GM19455 (cell line): Measurements from ENCODE around the gene PCARE.
"Not testable (repeated sequence)": the region's sequence is repeated elsewhere in the genome, so short reads cannot be mapped to it uniquely, and the experiment has no call there.

Source experiments
- ATAC-seq: cut with Tn5 transposase; IDR thresholded peaks from one replicate; pipeline ENCODE4 v1.9.1; 2021; ENCODE audit not compliant: unreplicated experiment

The PCARE gene

DNA sequence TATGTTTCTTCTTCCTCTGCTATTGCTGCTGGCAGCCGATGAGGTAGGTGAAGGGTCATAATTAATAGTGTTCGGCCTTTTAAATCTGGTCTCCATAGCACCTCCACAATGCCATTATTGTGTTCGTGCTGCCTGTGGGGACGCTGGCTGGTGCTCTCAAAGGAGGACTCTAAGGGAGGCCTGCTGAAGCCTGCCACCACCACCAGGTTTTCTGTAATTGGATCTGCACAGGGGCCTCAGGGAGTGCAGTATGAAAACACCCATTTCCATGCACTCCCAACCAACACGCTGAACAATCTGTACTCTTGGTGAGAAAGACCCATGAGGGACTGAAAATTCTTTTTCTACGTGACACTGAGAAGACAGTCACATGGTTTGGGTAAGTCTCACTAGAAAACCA, 23.2 kb upstream of the PCARE start:
- no peak for ATAC-seq

DNA sequence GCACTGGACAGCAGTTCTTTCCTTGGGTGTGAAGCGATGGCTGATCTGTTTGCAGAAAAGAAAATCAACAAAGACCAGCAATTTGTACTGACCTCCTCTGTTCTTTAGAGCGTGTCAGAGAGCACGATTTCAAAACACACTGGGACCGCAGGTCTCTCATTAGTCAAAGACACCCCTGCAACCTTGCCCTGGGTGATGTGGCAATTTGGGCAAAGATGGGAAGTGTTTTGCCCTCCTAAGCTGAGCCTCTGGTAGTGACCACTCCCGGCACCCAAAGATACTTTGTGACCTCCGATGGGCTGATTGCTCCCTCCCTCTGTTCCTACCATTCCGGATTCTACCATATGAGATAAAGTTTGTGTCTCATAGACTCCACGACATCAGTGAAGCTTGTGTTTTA, 22.6 kb upstream of the PCARE start:
- no peak for ATAC-seq

DNA sequence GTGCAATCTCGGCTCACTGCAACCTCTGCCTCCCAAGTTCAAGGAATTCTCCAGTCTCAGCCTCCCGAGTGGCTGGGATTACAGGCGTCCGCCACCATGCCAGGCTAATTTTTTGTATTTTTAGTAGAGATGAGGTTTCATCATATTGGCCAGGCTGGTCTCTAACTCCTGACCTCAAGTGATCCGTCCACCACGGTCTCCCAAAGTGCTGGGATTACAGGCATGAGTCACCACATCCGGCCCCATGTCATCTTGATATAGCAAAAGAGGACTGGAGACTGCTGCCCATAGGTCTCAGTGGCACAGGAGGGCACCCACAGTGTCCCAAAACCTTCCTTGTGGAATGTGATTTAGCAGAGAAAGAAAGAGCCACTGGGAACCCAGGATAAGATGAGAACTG, 16.0 kb upstream of the PCARE start:
- not testable (repeated sequence) for ATAC-seq

DNA sequence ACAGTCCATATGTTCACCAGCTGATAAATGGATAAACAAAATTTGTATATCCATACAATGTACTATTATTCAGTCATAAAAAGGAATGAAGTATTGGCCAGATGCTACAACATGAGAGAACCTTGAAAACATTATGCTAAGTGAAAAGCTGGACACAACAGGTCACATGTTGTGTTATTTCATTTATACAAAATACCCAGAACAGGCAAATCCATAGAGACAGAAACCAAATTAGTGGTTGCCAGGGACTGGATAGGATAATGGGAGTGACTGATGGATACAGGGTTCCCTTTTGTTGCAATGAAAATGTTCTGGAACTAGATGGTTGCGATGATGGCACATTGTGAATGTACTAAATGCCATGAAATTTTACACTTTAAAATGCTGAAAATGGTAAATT, 10.2 kb upstream of the PCARE start:
- ATAC-seq: no peak

DNA sequence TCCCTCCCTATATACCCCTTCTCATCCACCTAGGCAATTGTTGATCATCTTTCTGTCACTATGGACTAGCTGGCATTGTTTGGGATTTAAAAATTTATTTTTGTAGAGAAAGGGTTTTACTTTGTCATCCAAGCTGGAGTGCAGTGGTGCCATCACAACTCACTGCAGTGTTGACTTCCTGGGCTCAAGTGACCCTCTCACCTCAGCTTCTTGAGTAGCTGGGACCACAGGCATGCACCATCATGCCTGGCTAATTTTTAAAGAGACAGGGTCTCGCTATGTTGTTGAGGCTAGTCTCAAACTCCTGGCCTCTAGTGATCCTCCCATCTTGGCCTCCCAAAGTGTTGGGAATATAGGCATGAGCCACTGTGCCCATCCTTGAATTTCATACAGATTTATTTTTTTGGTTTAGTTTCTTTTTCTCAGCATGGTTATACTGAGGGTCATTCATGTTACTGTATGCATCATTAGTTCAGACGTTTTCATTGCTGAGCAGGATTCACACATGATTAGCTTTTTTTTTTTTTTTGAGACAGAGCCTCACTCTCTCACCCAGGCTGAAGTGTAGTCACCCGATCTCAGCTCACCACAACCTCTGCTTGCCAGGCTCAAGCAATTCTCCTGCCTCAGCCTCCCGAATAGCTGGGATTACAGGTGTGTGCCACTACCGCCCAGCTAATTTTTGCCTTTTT, 8.6 kb upstream of the PCARE start:
- no peak for ATAC-seq

DNA sequence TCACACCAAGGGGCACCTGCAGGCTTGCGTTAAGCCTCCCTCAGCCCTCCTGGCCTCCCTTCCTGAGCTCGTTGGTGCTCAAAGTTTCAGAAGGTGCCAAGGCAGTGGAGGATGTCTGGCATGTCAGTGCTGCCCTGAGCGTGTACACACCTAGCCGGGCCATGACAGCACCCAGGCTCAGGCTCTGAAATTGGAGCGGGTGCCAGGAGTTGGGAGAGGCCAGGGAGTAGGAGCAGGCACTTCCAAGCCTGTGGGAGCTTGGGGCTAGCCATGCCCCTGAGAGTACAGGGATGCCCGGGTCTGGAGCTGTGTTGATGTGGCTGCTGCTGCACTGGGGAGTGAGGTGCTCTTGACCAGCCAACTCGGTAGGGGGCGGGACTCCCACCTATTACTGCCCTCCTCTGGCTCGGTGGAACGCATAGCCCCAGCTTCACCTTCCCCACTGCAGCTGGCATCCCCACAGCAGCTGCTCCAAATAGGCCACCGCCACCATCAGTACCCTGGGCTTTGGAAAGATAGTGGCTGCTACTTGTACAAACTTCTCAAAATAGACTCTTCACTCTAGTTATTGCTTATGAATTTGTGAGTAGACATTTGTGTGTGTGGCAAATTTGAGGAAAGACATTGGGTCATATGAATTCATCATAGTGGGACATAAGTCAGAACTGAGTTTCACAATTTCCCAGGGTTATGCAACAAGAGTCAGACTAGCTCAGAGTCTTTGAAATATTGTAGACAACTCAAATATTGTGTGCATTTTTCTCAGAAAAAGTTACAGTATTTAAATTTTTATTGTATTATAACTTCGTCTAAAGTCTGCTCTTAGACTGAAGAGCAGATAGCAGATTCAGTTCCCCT, 6.8 kb upstream of the PCARE start:
- no peak for ATAC-seq

DNA sequence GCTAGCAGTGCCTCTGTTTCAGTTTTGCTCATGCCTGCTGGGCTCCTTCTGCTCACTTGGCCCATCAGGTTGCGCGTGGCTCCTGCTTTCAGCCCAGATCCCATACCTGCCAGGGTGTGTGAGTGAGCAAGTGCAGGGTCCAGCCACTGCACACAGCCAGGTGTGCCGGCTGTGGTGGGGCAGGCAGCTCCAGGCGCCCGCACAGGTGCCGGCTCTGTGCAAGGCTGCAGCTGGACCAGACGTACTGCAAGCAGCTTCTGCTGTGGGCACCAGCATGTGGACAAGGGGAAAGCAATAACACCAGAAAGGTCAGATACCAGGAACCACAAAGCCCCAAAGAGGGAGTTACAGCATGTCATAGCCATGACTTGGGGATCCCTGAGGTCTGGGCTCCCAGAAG, 5.6 kb upstream of the PCARE start:
- no peak for ATAC-seq

DNA sequence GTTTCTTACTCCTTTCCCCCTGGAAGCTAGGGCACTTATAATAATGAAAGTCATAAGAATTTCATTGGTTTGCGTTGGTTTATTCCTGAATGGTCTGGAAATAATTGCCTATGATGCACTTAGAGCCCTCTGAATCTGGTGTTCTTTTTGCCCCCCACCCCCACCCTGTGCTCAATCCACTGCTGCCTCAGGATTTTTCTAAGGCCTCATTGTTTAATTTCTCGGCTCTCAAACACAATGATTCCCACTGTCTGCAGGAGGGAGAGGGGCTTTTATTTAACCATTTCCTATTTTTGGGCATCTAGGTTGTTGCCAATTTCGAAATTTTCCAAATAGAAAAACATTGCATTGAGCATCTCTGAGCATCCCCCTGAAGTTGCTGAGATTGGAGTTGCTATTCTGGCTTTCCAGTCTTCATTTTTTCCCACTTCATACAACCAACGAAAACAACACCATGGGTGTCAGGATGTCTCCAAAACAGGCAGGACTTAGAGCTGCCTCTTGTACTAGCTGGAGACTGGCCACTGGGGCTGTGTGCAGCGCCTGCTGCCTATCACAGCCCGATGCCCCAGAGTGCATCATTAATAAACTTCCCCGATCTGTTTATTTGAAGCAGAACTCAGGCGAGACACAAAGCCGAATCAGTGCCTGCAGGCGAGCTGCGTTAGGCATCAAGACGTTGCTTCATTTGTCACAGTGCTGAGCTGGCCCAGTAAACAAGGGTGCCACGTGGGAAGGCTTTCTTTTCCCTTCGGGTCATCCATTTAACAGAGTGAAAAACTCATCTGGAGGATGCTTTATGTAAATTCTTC, 1.8 kb upstream of the PCARE start:
- no peak for ATAC-seq

DNA sequence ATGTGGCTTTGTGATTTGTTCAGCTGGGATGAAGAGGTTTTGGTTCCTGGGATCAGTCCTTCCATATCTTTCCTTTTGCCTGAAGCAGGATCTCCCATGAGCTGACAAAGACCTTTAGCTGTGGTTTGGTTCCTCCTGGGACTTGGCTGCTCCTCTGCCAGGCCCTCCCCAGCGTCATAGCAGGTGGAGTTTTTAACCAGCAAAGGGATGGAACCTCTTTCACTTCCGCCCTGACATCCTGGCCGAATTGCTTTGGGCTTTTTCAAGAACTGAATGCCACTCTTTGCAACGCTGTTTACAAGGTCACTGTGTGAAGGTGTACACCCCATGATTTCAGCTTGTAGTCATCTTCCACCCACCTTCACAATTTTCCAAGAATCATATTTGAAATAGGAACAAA, 390 bp downstream of the PCARE start:
- no peak for ATAC-seq

DNA sequence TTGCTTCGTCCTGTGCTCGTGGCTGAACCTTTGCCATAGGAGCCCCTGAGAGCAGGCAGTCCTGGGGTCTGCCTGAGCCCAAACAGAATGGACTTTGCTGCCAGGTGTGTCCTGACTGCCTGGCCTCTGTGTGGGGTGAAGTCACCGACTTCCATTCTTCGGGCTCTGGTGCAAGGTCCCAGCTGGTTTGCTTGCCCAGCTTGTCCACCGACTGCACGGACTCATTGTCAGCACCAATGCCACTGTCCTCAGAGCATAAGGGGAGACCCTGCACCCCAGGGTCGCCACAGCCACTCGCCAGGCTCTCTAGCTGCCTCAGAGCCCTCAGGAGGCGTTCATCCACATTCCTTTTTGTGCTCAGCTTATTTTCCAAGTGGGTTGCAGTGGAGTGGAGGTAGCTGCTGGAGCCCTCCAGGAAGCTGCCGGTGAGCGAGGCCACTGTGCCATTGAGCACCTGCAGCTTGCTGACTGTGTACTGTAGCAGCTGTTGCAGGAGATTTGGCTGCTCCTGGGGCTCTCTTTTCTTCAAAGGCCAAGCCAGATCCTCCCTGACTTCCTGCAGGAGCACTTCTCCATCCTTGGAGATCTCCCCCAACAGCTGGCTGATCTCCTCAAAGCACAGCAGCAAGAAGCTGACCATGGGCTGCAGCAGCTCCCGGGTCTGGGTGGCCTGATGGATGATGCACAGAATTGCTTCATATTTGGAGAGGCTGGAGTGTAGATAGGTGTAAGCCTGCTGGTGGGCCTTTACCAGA, 1.2 kb downstream of the PCARE start:
- ATAC-seq: no peak

DNA sequence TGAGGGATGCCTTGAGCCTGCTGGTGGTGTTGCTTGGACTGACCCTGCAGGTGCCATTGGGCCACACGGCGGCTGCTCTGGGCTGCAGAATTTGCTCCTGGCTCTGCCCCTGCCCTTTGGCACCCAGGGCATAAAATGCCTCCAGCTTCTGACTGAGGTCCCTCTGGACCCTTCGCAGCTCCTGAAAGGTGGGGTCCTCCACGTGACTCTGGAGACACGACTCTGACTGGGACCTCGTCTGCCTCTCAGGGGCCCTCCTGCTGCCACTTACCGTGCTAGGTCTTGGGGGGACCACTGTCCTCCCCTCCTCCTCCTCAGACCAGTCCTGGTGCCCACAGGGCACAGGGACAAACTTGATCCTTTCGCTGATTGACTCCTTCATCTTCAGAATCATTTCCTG, 2.1 kb downstream of the PCARE start:
- ATAC-seq: no peak

DNA sequence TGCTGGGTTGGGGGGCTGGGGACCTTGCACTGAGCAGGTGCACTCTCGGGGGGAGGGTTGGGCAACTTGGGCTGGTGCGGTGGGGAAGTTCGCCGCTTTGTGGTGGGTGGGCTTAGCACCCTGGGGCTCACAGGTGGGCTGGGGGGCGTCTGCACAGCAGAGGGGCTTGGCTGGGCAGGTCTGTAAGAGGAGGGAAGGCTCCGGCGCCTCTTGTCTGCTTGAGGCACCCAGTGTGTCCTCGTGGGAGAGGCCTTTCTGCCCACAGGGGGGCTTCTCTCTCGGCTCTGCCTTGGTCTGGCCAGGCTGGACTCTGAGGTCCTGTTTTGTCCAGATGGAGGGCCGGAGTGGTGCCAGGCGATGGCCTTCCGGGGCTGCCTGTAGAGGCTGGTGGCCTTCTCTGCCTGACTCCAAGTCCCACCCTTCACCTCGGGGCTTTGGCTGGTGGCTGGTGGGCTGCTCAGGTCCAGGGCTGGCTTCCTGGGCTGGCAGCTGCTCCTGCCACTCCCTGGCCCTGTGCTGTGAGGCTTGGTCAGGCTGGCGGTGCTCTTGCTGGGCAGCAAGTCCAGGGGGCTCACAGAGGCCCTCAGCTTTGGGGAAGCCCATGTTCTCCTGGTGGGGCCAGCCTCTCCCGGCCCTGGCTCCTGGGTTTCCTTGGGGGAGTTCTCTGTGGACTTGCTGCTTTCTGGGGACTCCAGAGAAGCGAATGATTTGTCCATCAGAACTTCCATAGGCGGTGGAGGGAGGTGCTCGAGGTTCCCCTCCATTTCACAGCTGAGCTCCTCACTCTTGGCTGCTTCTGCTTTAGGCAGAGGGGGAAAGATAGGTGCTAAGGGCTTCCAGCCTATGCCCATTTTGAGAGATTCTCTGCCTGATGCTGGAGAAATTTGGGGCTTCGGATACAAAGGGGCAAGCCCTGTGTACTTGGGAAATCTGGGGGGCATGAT, 3.0 kb downstream of the PCARE start:
- ATAC-seq: no peak

DNA sequence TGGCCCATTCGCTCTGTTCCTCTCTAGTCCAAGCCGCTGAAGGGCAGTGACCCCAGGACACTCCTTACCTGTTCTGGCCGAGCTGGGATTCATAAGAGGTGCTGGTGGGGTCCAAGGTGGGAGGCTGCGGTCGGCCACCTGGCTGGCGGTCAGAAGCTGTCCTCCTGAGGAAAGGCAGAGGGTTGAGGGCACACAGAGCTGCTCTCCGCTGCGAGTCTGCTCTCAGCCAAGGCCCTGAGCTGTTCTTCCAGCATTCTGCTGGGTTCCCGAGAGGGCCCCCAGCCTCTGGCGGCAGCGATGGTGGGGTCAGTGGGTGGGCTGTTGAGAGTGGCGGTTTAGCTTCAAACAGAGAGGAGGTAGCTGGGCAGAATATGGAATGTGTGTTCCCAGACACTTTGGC, 3.8 kb downstream of the PCARE start:
- ATAC-seq: no peak

DNA sequence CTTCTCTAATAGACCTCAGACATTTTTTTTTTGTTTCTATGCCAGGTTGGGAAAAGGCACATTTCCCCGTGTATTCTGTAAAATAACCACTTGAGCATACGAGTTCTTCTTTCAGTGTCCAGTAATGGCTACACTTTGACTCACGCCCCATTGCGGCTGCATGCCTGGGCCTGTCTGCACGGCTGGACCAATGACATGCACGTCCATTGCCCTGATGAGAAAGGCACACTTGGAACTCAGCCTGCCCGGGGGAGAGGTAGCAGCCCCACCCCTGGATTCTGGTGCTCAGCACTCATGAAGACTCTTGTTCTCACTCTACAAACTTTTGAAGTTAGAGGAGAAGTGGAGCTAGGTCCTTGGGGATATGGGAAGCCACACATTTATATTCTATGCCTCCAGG, 5.8 kb downstream of the PCARE start:
- no peak for ATAC-seq

DNA sequence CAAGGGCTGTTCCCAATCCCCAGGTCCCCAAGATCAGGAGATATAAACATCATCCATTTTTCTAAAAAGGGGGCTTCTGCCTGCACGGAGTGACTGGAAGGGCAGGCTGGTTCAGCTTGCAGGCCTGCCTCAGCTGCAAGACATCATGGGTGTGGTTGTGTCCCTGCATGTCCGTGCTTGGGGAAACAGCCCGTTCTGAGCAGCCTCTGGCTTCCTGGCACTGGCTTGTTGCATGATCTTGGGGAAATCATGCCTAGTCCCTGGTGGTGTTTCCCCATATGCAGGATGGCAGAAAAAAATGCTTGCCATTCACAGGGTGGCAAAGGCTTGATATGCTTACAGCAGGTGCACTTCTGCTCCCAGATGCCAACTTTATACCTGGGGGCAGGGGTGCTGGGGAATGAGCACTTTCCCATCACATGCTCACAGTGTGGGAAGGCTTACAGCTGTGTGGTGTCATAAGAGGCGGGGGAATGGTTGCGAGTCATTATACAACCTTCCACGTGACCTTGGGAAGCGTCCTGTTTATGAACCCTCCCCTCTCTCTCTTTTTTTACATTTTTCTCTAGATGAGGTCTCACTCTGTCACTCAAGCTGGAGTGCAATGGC, 7.2 kb downstream of the PCARE start:
- no peak for ATAC-seq

DNA sequence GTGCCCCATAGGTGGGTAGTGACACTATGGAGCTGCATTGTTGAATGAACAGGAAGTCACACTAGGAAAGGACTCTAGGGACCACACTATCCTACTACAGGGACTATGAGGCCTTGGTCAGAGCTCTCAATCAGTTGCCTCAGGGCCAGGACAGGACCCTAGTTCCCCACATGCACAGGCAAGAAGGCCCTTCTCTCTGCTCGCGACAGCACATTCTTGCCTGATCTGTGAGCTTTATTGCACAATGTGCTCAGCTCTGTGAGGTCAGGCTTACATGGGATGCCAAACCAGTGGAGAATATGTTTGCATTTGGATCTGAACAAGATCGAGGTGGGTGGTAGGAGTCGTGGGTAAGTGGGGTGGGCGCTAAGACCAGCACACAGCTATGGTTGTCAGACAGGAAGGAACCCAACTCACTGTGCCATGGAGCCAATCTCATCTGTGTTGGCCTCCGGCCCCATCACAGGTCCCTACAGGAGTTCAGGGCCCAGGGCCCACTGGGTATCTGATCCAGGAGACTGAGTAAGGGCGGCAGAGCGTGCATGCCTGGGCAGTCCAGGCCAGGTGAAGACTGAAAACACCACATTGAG, 8.0 kb downstream of the PCARE start:
- ATAC-seq: no peak

DNA sequence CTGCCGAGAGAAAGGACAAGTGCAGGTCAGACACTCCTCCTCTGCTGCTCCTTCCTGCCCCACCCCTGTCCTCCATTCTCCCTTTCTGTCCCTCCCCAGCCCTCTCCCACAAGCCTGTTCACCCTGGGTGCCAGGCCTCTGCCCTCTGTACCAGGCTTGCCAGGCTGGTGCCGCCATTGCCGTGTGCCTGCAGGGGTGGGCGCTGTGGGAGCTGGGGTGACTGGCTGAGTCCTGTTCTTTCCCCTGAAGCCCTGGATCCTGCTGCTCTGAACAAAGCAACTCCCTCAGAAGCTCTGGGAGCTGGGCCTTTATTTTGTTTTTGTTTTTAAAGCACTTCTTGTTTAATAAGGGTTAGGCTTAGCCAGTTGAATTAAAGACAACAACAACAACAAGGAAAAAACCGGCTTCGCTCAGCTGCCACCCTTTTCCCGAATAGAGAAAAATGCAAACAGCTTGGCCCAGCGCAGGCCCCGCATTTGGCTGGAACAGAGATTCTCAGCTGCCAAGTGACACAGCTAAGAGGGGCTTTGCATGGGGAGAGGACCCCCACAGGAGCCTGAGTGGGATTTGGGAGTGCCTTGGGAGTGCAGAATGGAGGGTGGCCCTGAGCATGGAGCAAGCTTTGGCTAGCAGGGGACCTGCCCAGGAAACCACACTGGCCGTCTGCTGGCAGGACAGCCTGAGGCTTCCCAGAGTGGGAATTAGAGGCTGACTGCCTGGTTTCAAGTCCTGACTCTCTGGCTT, 9.1 kb downstream of the PCARE start:
- ATAC-seq: no peak

DNA sequence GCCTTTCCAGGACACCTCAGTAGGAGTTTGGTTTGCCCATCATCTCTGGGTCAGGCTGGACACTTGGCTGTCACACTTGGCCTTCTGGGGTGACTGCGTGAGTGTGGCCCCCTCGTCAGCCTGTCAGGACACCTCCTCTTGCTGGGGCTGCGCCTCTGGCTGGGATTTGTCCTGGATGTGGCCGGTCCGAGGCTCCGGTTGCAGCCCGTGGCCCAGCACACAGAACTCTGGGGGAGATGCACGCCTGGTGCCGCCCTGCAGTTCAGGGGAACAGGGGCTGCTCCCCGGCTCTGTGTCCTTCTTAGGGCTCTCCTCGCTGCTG, 9.6 kb downstream of the PCARE start:
- no peak for ATAC-seq

DNA sequence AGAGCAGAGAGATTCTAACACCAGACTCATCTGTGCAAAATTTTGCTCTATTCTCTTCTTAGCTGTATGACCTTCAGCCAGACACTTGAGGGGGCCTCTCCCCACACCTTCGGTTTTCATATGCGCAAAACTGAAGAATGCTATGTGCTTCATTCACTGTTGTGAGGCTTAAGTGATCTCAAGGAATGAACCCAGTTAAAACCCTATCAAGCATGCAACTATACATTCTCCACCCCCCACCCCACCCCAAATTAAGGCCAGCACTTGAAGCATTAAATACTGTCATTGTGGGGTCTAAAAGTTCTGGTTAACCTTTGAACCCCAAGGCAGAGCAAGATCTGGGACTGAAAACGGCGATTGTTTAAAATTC, 10.0 kb downstream of the PCARE start:
- ATAC-seq: no peak
